ENCODE measurements around the gene SLC23A2.

Gene SLC23A2

GRCh38 chr20:4894409-4894808 lies 106.9 kb downstream of the SLC23A2 start:
- FAIRE-seq, result no peak

GRCh38 chr20:4893709-4894108 lies 107.6 kb downstream of the SLC23A2 start:
- no peak for FAIRE-seq
- TF ChIP-seq CTCF (IDR thresholded peaks at IDR 0.05; ENCODE audit: insufficient read depth, missing control alignments), result no peak

More at GRCh38 chr20:4894409-4894808, 106.9 kb downstream of the SLC23A2 start:
- no peak for DNase-seq (ENCODE audit: insufficient read length, low spot score)
- no peak for TF ChIP-seq CTCF (IDR thresholded peaks at IDR 0.05; ENCODE audit: insufficient read depth, missing control alignments)

GRCh38 chr20:4891997-4892396 lies 109.3 kb downstream of the SLC23A2 start:
- FAIRE-seq (no peak), DNase-seq (ENCODE audit: insufficient read length, low spot score) (no peak)
- no peak for TF ChIP-seq CTCF (IDR thresholded peaks at IDR 0.05; ENCODE audit: insufficient read depth, missing control alignments)

More at GRCh38 chr20:4893709-4894108, 107.6 kb downstream of the SLC23A2 start:
- DNase-seq (ENCODE audit: insufficient read length, low spot score), result no peak

- DNase-seq (ENCODE audit: insufficient read length, low spot score) (no peak), FAIRE-seq (no peak)
- TF ChIP-seq CTCF (IDR thresholded peaks at IDR 0.05; ENCODE audit: insufficient read depth, missing control alignments), result no peak
Measured at GRCh38 chr20:4891190-4891763, 110.0 kb downstream of the SLC23A2 start.

GRCh38 chr20:4889446-4889845 lies 111.9 kb downstream of the SLC23A2 start:
- DNase-seq (ENCODE audit: insufficient read length, low spot score) (no peak), FAIRE-seq (no peak)
- no peak for TF ChIP-seq CTCF (IDR thresholded peaks at IDR 0.05; ENCODE audit: insufficient read depth, missing control alignments)

- no peak for TF ChIP-seq CTCF (IDR thresholded peaks at IDR 0.05; ENCODE audit: insufficient read depth, missing control alignments)
- DNase-seq (ENCODE audit: insufficient read length, low spot score), result no peak
- no peak for FAIRE-seq
Measured at GRCh38 chr20:4887586-4887985, 113.7 kb downstream of the SLC23A2 start.

- DNase-seq (ENCODE audit: insufficient read length, low spot score) (no peak), FAIRE-seq (no peak)
- no peak for TF ChIP-seq CTCF (IDR thresholded peaks at IDR 0.05; ENCODE audit: insufficient read depth, missing control alignments)
Measured at GRCh38 chr20:4886771-4887527, 114.4 kb downstream of the SLC23A2 start.
